ENCODE results near the gene SLC28A3. TPM values are rescaled to one million over a fixed set of nuclear protein-coding genes. Genes with fewer than 3 reads are reported as not detected.

The SLC28A3 gene
- total RNA-seq, 4 donors from 2014 or later = 0.23 TPM; not detected in 3

DNA sequence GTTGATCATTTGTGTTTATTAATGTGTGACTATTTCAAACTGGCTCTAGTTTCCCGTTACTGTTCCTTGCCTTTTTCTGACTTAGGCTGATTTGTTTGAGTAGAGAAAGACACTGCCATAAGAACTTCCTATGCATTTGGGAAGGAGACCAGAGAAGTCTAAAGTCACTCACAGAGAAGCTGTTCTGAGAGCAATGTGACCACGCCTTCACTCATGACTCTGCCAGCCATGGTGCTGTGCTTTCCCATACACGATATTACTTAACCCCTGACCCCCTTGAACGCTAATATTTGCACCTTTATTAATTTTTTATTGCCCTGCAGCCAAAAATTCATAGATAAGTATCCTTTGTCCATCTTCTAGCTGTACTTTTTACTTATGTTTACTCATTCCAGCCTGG is 20.9 kb downstream of the SLC28A3 start:
- Histone ChIP-seq H3K27me3 (no peaks in the 10 kb centered on the region), H3K27ac (no peak overlapping the region), H3K4me3 (no peak overlapping the region), H3K9me3 (no peaks in the 10 kb centered on the region), H3K4me1 (peaks cover 0 to 3% of the 10 kb centered on the region in 2 donors), H3K36me3 (no peaks in the 10 kb centered on the region)
- DNase-seq (no peak), ATAC-seq (no peak)
- in situ Hi-C loops (cut with MboI; ENCODE audit: low sequenced_read_pairs in 4 of 4) (loop anchor here in 2 of 4 donors (5.0 to 10.0 kb wide), 2 partner anchors 382 to 385 kb away; no protein-coding TSS in a partner anchor), intact Hi-C loops (cut with DNase I; ENCODE audit: low total_unique reads) (no loop called here)
- TF ChIP-seq POLR2A (IDR thresholded peaks at IDR 0.05) = no peak
- TF ChIP-seq, protein P1, sequence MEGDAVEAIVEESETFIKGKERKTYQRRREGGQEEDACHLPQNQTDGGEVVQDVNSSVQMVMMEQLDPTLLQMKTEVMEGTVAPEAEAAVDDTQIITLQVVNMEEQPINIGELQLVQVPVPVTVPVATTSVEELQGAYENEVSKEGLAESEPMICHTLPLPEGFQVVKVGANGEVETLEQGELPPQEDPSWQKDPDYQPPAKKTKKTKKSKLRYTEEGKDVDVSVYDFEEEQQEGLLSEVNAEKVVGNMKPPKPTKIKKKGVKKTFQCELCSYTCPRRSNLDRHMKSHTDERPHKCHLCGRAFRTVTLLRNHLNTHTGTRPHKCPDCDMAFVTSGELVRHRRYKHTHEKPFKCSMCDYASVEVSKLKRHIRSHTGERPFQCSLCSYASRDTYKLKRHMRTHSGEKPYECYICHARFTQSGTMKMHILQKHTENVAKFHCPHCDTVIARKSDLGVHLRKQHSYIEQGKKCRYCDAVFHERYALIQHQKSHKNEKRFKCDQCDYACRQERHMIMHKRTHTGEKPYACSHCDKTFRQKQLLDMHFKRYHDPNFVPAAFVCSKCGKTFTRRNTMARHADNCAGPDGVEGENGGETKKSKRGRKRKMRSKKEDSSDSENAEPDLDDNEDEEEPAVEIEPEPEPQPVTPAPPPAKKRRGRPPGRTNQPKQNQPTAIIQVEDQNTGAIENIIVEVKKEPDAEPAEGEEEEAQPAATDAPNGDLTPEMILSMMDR (IDR thresholded peaks at IDR 0.05 in 4 of 5, conservative IDR thresholded peaks at IDR 0.05 in 1 of 5) = no peak

DNA sequence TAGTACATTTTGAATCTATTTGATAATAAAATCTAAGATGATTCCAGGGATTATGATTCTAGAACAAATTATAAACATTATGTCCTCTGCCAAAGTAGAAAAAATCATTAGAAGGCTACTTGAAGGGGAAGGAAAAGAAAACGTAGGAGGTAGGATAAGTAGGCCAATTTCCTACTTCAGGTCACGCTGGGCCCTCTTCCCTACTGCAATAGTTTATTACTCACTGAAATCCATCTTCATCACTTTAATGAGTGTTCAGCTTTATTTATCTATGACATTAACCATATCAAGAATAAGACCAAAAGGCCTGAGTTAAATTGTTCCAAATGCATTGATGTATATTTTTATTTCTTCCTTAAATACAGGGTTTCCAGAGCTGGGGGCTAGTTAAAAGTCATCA is 21.6 kb downstream of the SLC28A3 start:
- intact Hi-C loops (cut with DNase I; ENCODE audit: low total_unique reads) = no loop called here
- DNase-seq (no peak), ATAC-seq (no peak)
- H3K9me3 ChIP-seq = no peaks in the 10 kb centered on the region
- H3K4me1 ChIP-seq = peaks cover 0 to 3% of the 10 kb centered on the region in 2 donors
- in situ Hi-C loops (cut with MboI; ENCODE audit: low sequenced_read_pairs in 4 of 4) = loop anchor here in 2 of 4 donors (5.0 to 10.0 kb wide), 2 partner anchors 382 to 384 kb away; no protein-coding TSS in a partner anchor
- no peak overlapping the region for H3K4me3 ChIP-seq
- H3K36me3 ChIP-seq = no peaks in the 10 kb centered on the region
- no peak overlapping the region for H3K27ac ChIP-seq
- no peaks in the 10 kb centered on the region for H3K27me3 ChIP-seq
- TF ChIP-seq, protein P1 (IDR thresholded peaks at IDR 0.05 in 4 of 5, conservative IDR thresholded peaks at IDR 0.05 in 1 of 5) = no peak
- TF ChIP-seq POLR2A (IDR thresholded peaks at IDR 0.05) = no peak

DNA sequence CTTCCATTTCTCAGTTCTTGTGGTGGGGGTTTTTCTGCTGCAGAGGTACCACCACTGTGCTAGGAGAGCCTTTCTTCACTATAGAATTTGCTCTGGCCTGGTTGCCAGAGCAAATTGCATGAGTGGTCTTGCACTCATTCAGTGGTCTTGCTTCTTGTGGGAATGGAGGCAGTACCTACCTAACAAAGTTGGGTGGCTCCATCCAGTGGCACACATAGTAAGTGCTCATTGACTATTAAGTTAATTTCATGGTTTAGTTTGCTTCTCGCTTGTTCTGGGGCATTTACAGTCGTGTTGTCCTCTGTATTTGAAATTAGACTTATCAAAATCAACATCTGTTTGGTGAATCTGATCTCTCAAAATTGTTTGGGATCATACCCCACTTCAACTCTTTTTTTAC is 23.0 kb downstream of the SLC28A3 start:
- Histone ChIP-seq H3K9me3 (no peaks in the 10 kb centered on the region), H3K4me3 (no peak overlapping the region), H3K27me3 (peaks cover 0 to 2% (median 0%) of the 10 kb centered on the region in 3 donors), H3K27ac (no peak overlapping the region), H3K36me3 (no peaks in the 10 kb centered on the region), H3K4me1 (peaks cover 0 to 3% of the 10 kb centered on the region in 2 donors)
- in situ Hi-C loops (cut with MboI; ENCODE audit: low sequenced_read_pairs in 4 of 4) = loop anchor here in 2 of 4 donors (5.0 to 10.0 kb wide), 2 partner anchors 380 to 383 kb away; no protein-coding TSS in a partner anchor
- TF ChIP-seq, protein P1 (IDR thresholded peaks at IDR 0.05 in 4 of 5, conservative IDR thresholded peaks at IDR 0.05 in 1 of 5) = no peak
- no peak for TF ChIP-seq POLR2A (IDR thresholded peaks at IDR 0.05)
- ATAC-seq (no peak), DNase-seq (no peak)
- intact Hi-C loops (cut with DNase I; ENCODE audit: low total_unique reads) = no loop called here

DNA sequence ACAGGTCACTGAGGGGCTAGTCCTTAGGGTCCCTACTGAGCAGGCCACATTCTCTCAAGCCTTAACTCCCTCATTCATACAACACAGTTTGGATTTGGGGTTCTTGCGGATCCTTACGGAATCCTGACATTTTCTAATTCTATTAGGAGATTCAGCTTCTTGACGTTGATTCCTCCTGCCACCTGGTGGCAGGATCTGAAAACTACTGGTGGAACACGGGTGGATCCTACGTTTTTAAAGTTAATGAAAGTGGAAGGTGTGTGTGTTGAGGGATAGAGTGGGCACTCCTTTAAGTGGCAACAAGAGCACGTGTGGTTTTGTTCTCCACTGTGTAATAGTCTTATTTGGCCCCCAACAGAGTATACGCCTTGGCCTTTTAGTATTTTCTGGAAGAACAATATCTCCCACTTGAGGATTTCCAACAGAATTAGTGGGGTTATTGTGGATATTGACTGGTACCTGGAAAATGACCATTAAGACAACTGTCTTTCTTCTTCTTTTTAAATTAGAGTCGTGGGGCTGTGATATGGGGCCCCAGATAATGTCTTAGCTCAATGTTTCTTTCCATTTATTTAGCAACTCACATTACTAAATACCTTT is 25.2 kb downstream of the SLC28A3 start:
- in situ Hi-C loops (cut with MboI; ENCODE audit: low sequenced_read_pairs in 4 of 4) (loop anchor here in 2 of 4 donors (5.0 to 10.0 kb wide), 2 partner anchors 378 to 381 kb away; no protein-coding TSS in a partner anchor), intact Hi-C loops (cut with DNase I; ENCODE audit: low total_unique reads) (loop anchor here (1.0 to 2.0 kb wide), 2 partner anchors 54 to 377 kb away; no protein-coding TSS in a partner anchor)
- Histone ChIP-seq H3K27ac (no peak overlapping the region), H3K9me3 (no peaks in the 10 kb centered on the region), H3K4me3 (no peak overlapping the region), H3K4me1 (peaks cover 0 to 3% of the 10 kb centered on the region in 2 donors), H3K36me3 (no peaks in the 10 kb centered on the region), H3K27me3 (peaks cover 0 to 4% (median 0%) of the 10 kb centered on the region in 3 donors)
- TF ChIP-seq, protein P1 (IDR thresholded peaks at IDR 0.05 in 4 of 5, conservative IDR thresholded peaks at IDR 0.05 in 1 of 5) = peak; percentile 40 to 77 (median 59)
- TF ChIP-seq POLR2A (IDR thresholded peaks at IDR 0.05) = no peak
- ATAC-seq (peak in 1 of 2 donors; percentile 53), DNase-seq (peak in 1 of 2 donors; percentile 19)
